GM12878 (cell line): ENCODE results near the gene CD70. TPM values are rescaled to one million over a fixed set of nuclear protein-coding genes. Genes with fewer than 3 reads are reported as not detected.

Experiments
- BACH1 ChIP-seq: fragments of 450-650 bp; IDR thresholded peaks from 2 replicates; pipeline ENCODE4 v1.6.1; 2017; ENCODE audit warnings: mild to moderate bottlenecking, borderline replicate concordance
- BCL11A ChIP-seq: IDR thresholded peaks from 2 replicates; pipeline ENCODE4 v1.6.1; 2011; ENCODE audit warnings: low read depth, low read length
- BMI1 ChIP-seq: fragments of 450-650 bp; IDR thresholded peaks from 2 replicates; pipeline ENCODE4 v1.6.1; 2016; ENCODE audit warnings: mild to moderate bottlenecking, moderate library complexity, borderline replicate concordance
- CBFB ChIP-seq: IDR thresholded peaks from 2 replicates; pipeline ENCODE4 v1.6.1; 2016; ENCODE audit warnings: antibody characterized with exemption, low read depth
- CREM ChIP-seq: IDR thresholded peaks from 2 replicates; pipeline ENCODE4 v1.6.1; 2014; ENCODE audit warnings: antibody characterized with exemption, low read depth
- EP300 ChIP-seq, 2 experiments: fragments of 150-350 bp in 1 of 2; IDR thresholded peaks; 2 replicates each; pipeline ENCODE4 v1.6.1; 2011 to 2012; ENCODE audit warnings: low read depth in 2 of 2, low read length in 2 of 2, borderline replicate concordance in 1 of 2, improper control_type of control experiment in 1 of 2, inconsistent platforms in 1 of 2; ENCODE audit not compliant: control insufficient read depth in 1 of 2
- ETV6 ChIP-seq, 2 experiments: fragments of 450-650 bp in 1 of 2; IDR thresholded peaks in 1 of 2; conservative IDR thresholded peaks in 1 of 2; 2 replicates each; pipeline ENCODE4 v1.6.1; 2014; ENCODE audit warnings: antibody characterized with exemption in 1 of 2, borderline replicate concordance in 1 of 2, low read depth in 1 of 2, mild to moderate bottlenecking in 1 of 2, moderate library complexity in 1 of 2
- GATAD2B ChIP-seq: fragments of 450-650 bp; conservative IDR thresholded peaks from 2 replicates; pipeline ENCODE4 v1.6.1; 2017; ENCODE audit warnings: low read depth, mild to moderate bottlenecking, moderate library complexity
- IKZF2 ChIP-seq, 2 experiments: fragments of 450-650 bp; IDR thresholded peaks; 2 replicates each; pipeline ENCODE4 v1.6.1; 2017; ENCODE audit warnings: mild to moderate bottlenecking in 2 of 2, moderate library complexity in 2 of 2
- MYB ChIP-seq: fragments of 150-350 bp; IDR thresholded peaks from 2 replicates; pipeline ENCODE4 v1.6.1; 2014; ENCODE audit warnings: mild to moderate bottlenecking, low read depth, low read length, borderline replicate concordance
- NFIC ChIP-seq: IDR thresholded peaks from 2 replicates; pipeline ENCODE4 v1.6.1; 2012; ENCODE audit warnings: low read depth, mild to moderate bottlenecking, inconsistent platforms, low read length, moderate library complexity
- NR2C1 ChIP-seq: fragments of 450-650 bp; IDR thresholded peaks from 2 replicates; pipeline ENCODE4 v1.6.1; 2017; ENCODE audit warnings: antibody characterized with exemption, mild to moderate bottlenecking, moderate library complexity
- NR2C2 ChIP-seq: IDR thresholded peaks from 2 replicates; pipeline ENCODE4 v1.6.1; 2011; ENCODE audit warnings: borderline replicate concordance, low read depth; ENCODE audit not compliant: control insufficient read depth, insufficient read length
- POLR2A ChIP-seq: IDR thresholded peaks from 2 replicates; pipeline ENCODE4 v1.6.1; 2011; ENCODE audit warnings: low read depth, mild to moderate bottlenecking, low read length
- POLR2AphosphoS2 ChIP-seq: IDR thresholded peaks from 2 replicates; pipeline ENCODE4 v1.6.1; 2011; ENCODE audit warnings: low read depth, mild to moderate bottlenecking, low read length, improper control_type of control experiment, moderate library complexity
- POLR2AphosphoS5 ChIP-seq: IDR thresholded peaks from 2 replicates; pipeline ENCODE4 v1.6.1; 2011; ENCODE audit warnings: mild to moderate bottlenecking, low read length, inconsistent platforms
- RCOR1 ChIP-seq: conservative IDR thresholded peaks from 2 replicates; pipeline ENCODE4 v1.6.1; 2012; ENCODE audit warnings: low read depth, low read length, improper control_type of control experiment
- SMC3 ChIP-seq: IDR thresholded peaks from 2 replicates; pipeline ENCODE4 v1.6.1; 2011; ENCODE audit warnings: low read length, improper control_type of control experiment, borderline replicate concordance
- SREBF1 ChIP-seq: IDR thresholded peaks from 2 replicates; pipeline ENCODE4 v1.6.1; 2012; ENCODE audit warnings: mild to moderate bottlenecking, low read length
- TBL1XR1 ChIP-seq: IDR thresholded peaks from 2 replicates; pipeline ENCODE4 v1.6.1; 2012; ENCODE audit warnings: low read depth, low read length, improper control_type of control experiment
- WRNIP1 ChIP-seq: IDR thresholded peaks from 2 replicates; pipeline ENCODE4 v1.6.1; 2011; ENCODE audit warnings: low read depth, low read length, improper control_type of control experiment, borderline replicate concordance
- ZNF274 ChIP-seq: IDR thresholded peaks from one replicate; pipeline ENCODE4 v1.8.0; 2011; ENCODE audit not compliant: insufficient read length, insufficient read depth
- polyA plus RNA-seq, 11 experiments: library from polyadenylated mRNA; depleted of rRNA in 4 of 11; unstranded in 6 of 11; stranded (reverse) in 5 of 11; fragments of >200 nt; fragmentation: Nextera tagmentation in 4 of 11; fragmentation: Illumina TruSeq in 1 of 11; extraction: Ambion mirVana in 4 of 11; extraction: Trizol in 1 of 11; gene quantifications; 1 replicate in 1 of 11; 2 replicates in 10 of 11; pipeline versions ENCODE4 v1.2.1 to v1.2.3, GENCODE V29; 2011 to 2016; ENCODE audit warnings: inconsistent platforms in 2 of 11, missing spikeins in 2 of 11, low read depth in 1 of 11
- total RNA-seq, 4 experiments: library from RNA; depleted of rRNA in 3 of 4; stranded (reverse); fragments of >200 nt in 3 of 4; fragmentation: Illumina TruSeq in 1 of 4; extraction: Trizol in 1 of 4; gene quantifications; 2 replicates each; pipeline versions ENCODE4 v1.2.1 to v1.2.3, GENCODE V29; 2013 to 2021
- TF ChIP-seq, protein P1 (sequence below): fragments of 450-650 bp; IDR thresholded peaks from 2 replicates; pipeline ENCODE4 v1.6.1; 2017; ENCODE audit warnings: mild to moderate bottlenecking, low read depth, inconsistent platforms; ENCODE audit not compliant: poor library complexity, severe bottlenecking
- TF ChIP-seq, protein P2 (sequence below): fragments of 450-650 bp; conservative IDR thresholded peaks from 2 replicates; pipeline ENCODE4 v1.6.1; 2017; ENCODE audit warnings: mild to moderate bottlenecking, moderate library complexity
- TF ChIP-seq, protein P3 (sequence below): fragments of 450-650 bp; IDR thresholded peaks from 2 replicates; pipeline ENCODE4 v1.6.1; 2017; ENCODE audit warnings: low read depth, mild to moderate bottlenecking, moderate library complexity

Gene CD70
- total and polyA plus RNA-seq, 10 of the 15 experiments (the other 5 are each of a cell fraction or from before 2014, with no cell fraction given), result 16.4 to 441 (median 265) TPM

DNA sequence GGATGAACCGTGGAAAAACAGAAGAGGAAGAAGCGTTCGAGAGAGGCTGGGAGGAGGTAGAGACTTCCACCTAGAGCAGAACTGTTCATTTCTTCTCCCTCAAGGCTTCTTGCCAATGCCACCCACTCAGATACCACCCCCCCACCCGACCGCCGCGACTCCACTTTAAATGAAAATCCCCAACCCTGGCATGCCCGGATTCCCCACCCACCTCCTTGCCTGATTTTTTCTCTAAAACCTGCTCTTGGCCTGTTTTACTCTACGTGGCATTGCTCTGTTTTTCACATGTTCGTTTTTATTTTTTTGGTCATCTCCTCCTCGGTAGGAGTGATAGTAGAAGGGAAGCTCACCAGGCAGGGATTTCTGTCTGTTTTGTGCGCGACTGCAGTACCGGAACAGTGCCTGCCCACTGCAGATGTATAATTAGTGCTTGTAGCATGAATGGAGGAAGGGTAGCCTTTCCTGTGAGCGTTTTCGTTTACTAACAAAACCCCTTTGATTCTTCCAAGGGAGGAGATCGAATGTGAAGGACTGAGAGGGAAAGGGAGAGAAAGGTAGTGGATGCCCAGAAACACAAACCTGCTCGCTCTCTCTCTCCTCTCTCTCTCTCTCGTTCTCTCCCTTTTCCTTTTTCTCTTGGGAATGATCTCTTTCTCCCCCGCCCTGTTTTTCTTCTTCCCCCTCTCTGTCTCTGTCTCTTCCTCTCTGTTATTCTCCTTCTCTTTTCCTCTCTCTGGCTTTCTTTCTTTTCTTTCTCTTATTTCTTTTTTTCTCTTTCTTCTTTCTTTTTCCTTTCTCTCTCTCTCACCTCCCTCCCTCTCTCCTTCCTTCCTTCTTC is 2.2 kb downstream of the CD70 start (continued):
- TF ChIP-seq GATAD2B (no peak; the same call in 1 of the 2 replicates), NR2C1 (no peak), TBL1XR1 (no peak), IKZF2 (IDR thresholded peaks at IDR 0.05) (peak in 1 of 2 experiments; percentile 34; a peak in 2 of 4 replicates), ETV6 (conservative IDR thresholded peaks at IDR 0.05 in 1 of 2, IDR thresholded peaks at IDR 0.05 in 1 of 2; ENCODE audit: borderline replicate concordance in 1 of 2, low read depth in 1 of 2) (0 out of 4 replicates have a peak, but pooled peaks of 1 of the 2 experiments have one; percentile 16), POLR2AphosphoS5 (peak; percentile 87), CREM (no peak), ZNF274 (no peak), WRNIP1 (peak; percentile 96), BCL11A (0 out of 2 replicates have a peak, but pooled peaks have one; percentile 4), NR2C2 (no peak), POLR2A (peak; percentile 45), RCOR1 (no peak), SMC3 (0 out of 2 replicates have a peak, but pooled peaks have one; percentile 0), CBFB (no peak), NFIC (0 out of 2 replicates have a peak, but pooled peaks have one; percentile 28), BACH1 (peak; percentile 15; the same call in 1 of the 2 replicates), BMI1 (no peak; the same call in 1 of the 2 replicates), SREBF1 (no peak), MYB (no peak), EP300 (IDR thresholded peaks at IDR 0.05; ENCODE audit: borderline replicate concordance in 1 of 2, control insufficient read depth in 1 of 2, low read depth in 2 of 2, low read length in 2 of 2) (no peak), POLR2AphosphoS2 (no peak; the same call in 1 of the 2 replicates)
- TF ChIP-seq, protein P1, sequence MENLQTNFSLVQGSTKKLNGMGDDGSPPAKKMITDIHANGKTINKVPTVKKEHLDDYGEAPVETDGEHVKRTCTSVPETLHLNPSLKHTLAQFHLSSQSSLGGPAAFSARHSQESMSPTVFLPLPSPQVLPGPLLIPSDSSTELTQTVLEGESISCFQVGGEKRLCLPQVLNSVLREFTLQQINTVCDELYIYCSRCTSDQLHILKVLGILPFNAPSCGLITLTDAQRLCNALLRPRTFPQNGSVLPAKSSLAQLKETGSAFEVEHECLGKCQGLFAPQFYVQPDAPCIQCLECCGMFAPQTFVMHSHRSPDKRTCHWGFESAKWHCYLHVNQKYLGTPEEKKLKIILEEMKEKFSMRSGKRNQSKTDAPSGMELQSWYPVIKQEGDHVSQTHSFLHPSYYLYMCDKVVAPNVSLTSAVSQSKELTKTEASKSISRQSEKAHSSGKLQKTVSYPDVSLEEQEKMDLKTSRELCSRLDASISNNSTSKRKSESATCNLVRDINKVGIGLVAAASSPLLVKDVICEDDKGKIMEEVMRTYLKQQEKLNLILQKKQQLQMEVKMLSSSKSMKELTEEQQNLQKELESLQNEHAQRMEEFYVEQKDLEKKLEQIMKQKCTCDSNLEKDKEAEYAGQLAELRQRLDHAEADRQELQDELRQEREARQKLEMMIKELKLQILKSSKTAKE, result no peak
- TF ChIP-seq, protein P2, sequence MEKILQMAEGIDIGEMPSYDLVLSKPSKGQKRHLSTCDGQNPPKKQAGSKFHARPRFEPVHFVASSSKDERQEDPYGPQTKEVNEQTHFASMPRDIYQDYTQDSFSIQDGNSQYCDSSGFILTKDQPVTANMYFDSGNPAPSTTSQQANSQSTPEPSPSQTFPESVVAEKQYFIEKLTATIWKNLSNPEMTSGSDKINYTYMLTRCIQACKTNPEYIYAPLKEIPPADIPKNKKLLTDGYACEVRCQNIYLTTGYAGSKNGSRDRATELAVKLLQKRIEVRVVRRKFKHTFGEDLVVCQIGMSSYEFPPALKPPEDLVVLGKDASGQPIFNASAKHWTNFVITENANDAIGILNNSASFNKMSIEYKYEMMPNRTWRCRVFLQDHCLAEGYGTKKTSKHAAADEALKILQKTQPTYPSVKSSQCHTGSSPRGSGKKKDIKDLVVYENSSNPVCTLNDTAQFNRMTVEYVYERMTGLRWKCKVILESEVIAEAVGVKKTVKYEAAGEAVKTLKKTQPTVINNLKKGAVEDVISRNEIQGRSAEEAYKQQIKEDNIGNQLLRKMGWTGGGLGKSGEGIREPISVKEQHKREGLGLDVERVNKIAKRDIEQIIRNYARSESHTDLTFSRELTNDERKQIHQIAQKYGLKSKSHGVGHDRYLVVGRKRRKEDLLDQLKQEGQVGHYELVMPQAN, result 0 out of 2 replicates have a peak, but pooled peaks have one; percentile 42
- TF ChIP-seq, protein P3, sequence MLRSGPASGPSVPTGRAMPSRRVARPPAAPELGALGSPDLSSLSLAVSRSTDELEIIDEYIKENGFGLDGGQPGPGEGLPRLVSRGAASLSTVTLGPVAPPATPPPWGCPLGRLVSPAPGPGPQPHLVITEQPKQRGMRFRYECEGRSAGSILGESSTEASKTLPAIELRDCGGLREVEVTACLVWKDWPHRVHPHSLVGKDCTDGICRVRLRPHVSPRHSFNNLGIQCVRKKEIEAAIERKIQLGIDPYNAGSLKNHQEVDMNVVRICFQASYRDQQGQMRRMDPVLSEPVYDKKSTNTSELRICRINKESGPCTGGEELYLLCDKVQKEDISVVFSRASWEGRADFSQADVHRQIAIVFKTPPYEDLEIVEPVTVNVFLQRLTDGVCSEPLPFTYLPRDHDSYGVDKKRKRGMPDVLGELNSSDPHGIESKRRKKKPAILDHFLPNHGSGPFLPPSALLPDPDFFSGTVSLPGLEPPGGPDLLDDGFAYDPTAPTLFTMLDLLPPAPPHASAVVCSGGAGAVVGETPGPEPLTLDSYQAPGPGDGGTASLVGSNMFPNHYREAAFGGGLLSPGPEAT, result peak; percentile 52; the same call in 1 of the 2 replicates
